Neuron (in vitro differentiated cells): Measurements from ENCODE around the gene B4GALT2.

Experiments
- H2AFZ ChIP-seq: one replicate; pipeline ENCODE4 v1.6.1; 2013; ENCODE audit warnings: low read depth, mild to moderate bottlenecking, inconsistent platforms, low read length, moderate library complexity
- H3K27me3 ChIP-seq: one replicate; pipeline ENCODE4 v1.6.1; 2013; ENCODE audit warnings: low read length; ENCODE audit not compliant: insufficient read depth
- H3K36me3 ChIP-seq: one replicate; pipeline ENCODE4 v1.6.1; 2013; ENCODE audit warnings: low read length; ENCODE audit not compliant: insufficient read depth
- H3K4me1 ChIP-seq: one replicate; pipeline ENCODE4 v1.6.1; 2013; ENCODE audit warnings: low read length; ENCODE audit not compliant: insufficient read depth
- H3K4me3 ChIP-seq: 2 replicates; pipeline ENCODE4 v1.5.1; 2013; ENCODE audit warnings: mild to moderate bottlenecking, low read length, moderate library complexity
- H3K9me3 ChIP-seq: one replicate; pipeline ENCODE4 v1.6.1; 2013; ENCODE audit warnings: low read length

B4GALT2 gene

GRCh38 chr1:43937179-43937865, 41.7 kb upstream of the B4GALT2 start:
- no peaks in the 10 kb centered on the region for H3K36me3 ChIP-seq
- no peaks in the 10 kb centered on the region for H3K9me3 ChIP-seq
- H2AFZ ChIP-seq = no peak overlapping the region
- H3K4me3 ChIP-seq = no peak overlapping the region
- peaks cover 2% of the 10 kb centered on the region for H3K4me1 ChIP-seq
- H3K27me3 ChIP-seq = no peaks in the 10 kb centered on the region

GRCh38 chr1:43938383-43938782, 40.6 kb upstream of the B4GALT2 start:
- Histone ChIP-seq H3K4me1 (peaks cover 2% of the 10 kb centered on the region), H3K27me3 (no peaks in the 10 kb centered on the region), H3K4me3 (no peak overlapping the region), H3K9me3 (no peaks in the 10 kb centered on the region), H2AFZ (no peak overlapping the region), H3K36me3 (no peaks in the 10 kb centered on the region)

GRCh38 chr1:43938892-43939587, 40.0 kb upstream of the B4GALT2 start:
- H3K36me3 ChIP-seq = no peaks in the 10 kb centered on the region
- H3K4me3 ChIP-seq = no peak overlapping the region
- peaks cover 2% of the 10 kb centered on the region for H3K4me1 ChIP-seq
- H3K27me3 ChIP-seq = no peaks in the 10 kb centered on the region
- no peaks in the 10 kb centered on the region for H3K9me3 ChIP-seq
- H2AFZ ChIP-seq = no peak overlapping the region

- Histone ChIP-seq H2AFZ (no peak overlapping the region), H3K4me3 (no peak overlapping the region), H3K9me3 (no peaks in the 10 kb centered on the region), H3K36me3 (no peaks in the 10 kb centered on the region), H3K4me1 (peaks cover 8% of the 10 kb centered on the region), H3K27me3 (no peaks in the 10 kb centered on the region)
Observed at GRCh38 chr1:43942411-43942810, 36.6 kb upstream of the B4GALT2 start.

- no peak overlapping the region for H3K4me3 ChIP-seq
- H2AFZ ChIP-seq = no peak overlapping the region
- H3K9me3 ChIP-seq = no peaks in the 10 kb centered on the region
- peaks cover 3% of the 10 kb centered on the region for H3K36me3 ChIP-seq
- no peaks in the 10 kb centered on the region for H3K27me3 ChIP-seq
- H3K4me1 ChIP-seq = peaks cover 19% of the 10 kb centered on the region
Observed at GRCh38 chr1:43944860-43945259, 34.1 kb upstream of the B4GALT2 start.

GRCh38 chr1:43945674-43946235, 33.3 kb upstream of the B4GALT2 start:
- peaks cover 19% of the 10 kb centered on the region for H3K4me1 ChIP-seq
- no peaks in the 10 kb centered on the region for H3K9me3 ChIP-seq
- H3K27me3 ChIP-seq = no peaks in the 10 kb centered on the region
- peak overlapping the region; percentile 14 for H2AFZ ChIP-seq
- H3K36me3 ChIP-seq = peaks cover 9% of the 10 kb centered on the region
- H3K4me3 ChIP-seq = peak overlapping the region; percentile 71

- Histone ChIP-seq H3K4me3 (peak within 1 kb of the TSS; percentile 71), H3K4me1 (peaks cover 19% of the 10 kb centered on the region), H2AFZ (peak within 1 kb of the TSS; percentile 36), H3K9me3 (no peaks in the 10 kb centered on the region), H3K27me3 (no peaks in the 10 kb centered on the region), H3K36me3 (peaks cover 10% of the 10 kb centered on the region)
Observed at GRCh38 chr1:43946236-43947060, 32.6 kb upstream of the B4GALT2 start, which contains the start of gene IPO13. Gene IPO13, plus strand, starts transcription at chr1:43946950. Its CDS starts 651 bp downstream, at chr1:43947601.

- H3K27me3 ChIP-seq = no peaks in the 10 kb centered on the region
- H3K4me1 ChIP-seq = peaks cover 19% of the 10 kb centered on the region
- peak overlapping the region; percentile 71 for H3K4me3 ChIP-seq
- H3K9me3 ChIP-seq = no peaks in the 10 kb centered on the region
- H2AFZ ChIP-seq = peak overlapping the region; percentile 36
- peaks cover 10% of the 10 kb centered on the region for H3K36me3 ChIP-seq
Observed at GRCh38 chr1:43947061-43947873, 31.7 kb upstream of the B4GALT2 start.

- H3K27me3 ChIP-seq = no peaks in the 10 kb centered on the region
- no peak overlapping the region for H2AFZ ChIP-seq
- H3K4me3 ChIP-seq = peak overlapping the region; percentile 71
- no peaks in the 10 kb centered on the region for H3K9me3 ChIP-seq
- H3K4me1 ChIP-seq = peaks cover 22% of the 10 kb centered on the region
- H3K36me3 ChIP-seq = peaks cover 10% of the 10 kb centered on the region
Observed at GRCh38 chr1:43947874-43948437, 31.1 kb upstream of the B4GALT2 start.

- Histone ChIP-seq H3K4me1 (peaks cover 31% of the 10 kb centered on the region), H3K9me3 (no peaks in the 10 kb centered on the region), H3K4me3 (no peak overlapping the region), H2AFZ (no peak overlapping the region), H3K36me3 (peaks cover 10% of the 10 kb centered on the region), H3K27me3 (no peaks in the 10 kb centered on the region)
Observed at GRCh38 chr1:43949678-43950077, 29.3 kb upstream of the B4GALT2 start.

GRCh38 chr1:43951021-43951985, 27.7 kb upstream of the B4GALT2 start:
- Histone ChIP-seq H2AFZ (no peak overlapping the region), H3K27me3 (no peaks in the 10 kb centered on the region), H3K36me3 (peaks cover 10% of the 10 kb centered on the region), H3K4me3 (no peak overlapping the region), H3K4me1 (peaks cover 27% of the 10 kb centered on the region), H3K9me3 (no peaks in the 10 kb centered on the region)
